H9 (cell line): ENCODE measurements around the gene S100A2. TPM values are rescaled to one million over a fixed set of nuclear protein-coding genes. Genes with fewer than 3 reads are reported as not detected.

Experiments used
- DNase-seq: peaks from one replicate; pipeline ENCODE4 v3.0.0-alpha.2; 2017
- H2AFZ ChIP-seq: one replicate; pipeline ENCODE4 v1.6.1; 2013; ENCODE audit warnings: mild to moderate bottlenecking, low read length, control low read depth, moderate library complexity
- H2AK5ac ChIP-seq: 2 replicates; pipeline ENCODE4 v1.6.1; 2013; ENCODE audit warnings: low read length, control low read depth, mixed read lengths; ENCODE audit not compliant: insufficient read length
- H2BK120ac ChIP-seq: one replicate; pipeline ENCODE4 v1.6.1; 2013; ENCODE audit warnings: low read depth, mild to moderate bottlenecking, low read length, control low read depth, inconsistent platforms; ENCODE audit not compliant: poor library complexity, severe bottlenecking
- H2BK12ac ChIP-seq: 2 replicates; pipeline ENCODE4 v1.6.1; 2013; ENCODE audit warnings: low read length, control low read depth, mixed read lengths, low read depth; ENCODE audit not compliant: insufficient read length
- H2BK15ac ChIP-seq: 2 replicates; pipeline ENCODE4 v1.6.1; 2013; ENCODE audit warnings: low read depth, low read length, control low read depth
- H2BK20ac ChIP-seq: one replicate; pipeline ENCODE4 v1.6.1; 2013; ENCODE audit warnings: low read depth, mild to moderate bottlenecking, low read length, control low read depth, inconsistent platforms; ENCODE audit not compliant: poor library complexity, severe bottlenecking
- H2BK5ac ChIP-seq: 2 replicates; pipeline ENCODE4 v1.6.1; 2013; ENCODE audit warnings: low read length, control low read depth, mixed read lengths; ENCODE audit not compliant: insufficient read length
- H3K14ac ChIP-seq: 2 replicates; pipeline ENCODE4 v1.6.1; 2013; ENCODE audit warnings: low read length, control low read depth; ENCODE audit not compliant: insufficient read depth
- H3K18ac ChIP-seq: 2 replicates; pipeline ENCODE4 v1.6.1; 2013; ENCODE audit warnings: low read depth, mild to moderate bottlenecking, mixed read lengths, low read length, control low read depth; ENCODE audit not compliant: insufficient read length
- H3K23ac ChIP-seq: 2 replicates; pipeline ENCODE4 v1.6.1; 2013; ENCODE audit warnings: low read length, control low read depth, mixed read lengths, low read depth; ENCODE audit not compliant: insufficient read length
- H3K23me2 ChIP-seq: 2 replicates; pipeline ENCODE4 v1.6.1; 2013; ENCODE audit warnings: low read depth, mild to moderate bottlenecking, mixed read lengths, low read length, control low read depth; ENCODE audit not compliant: insufficient read length, poor library complexity, severe bottlenecking
- H3K27ac ChIP-seq: 2 replicates; pipeline ENCODE4 v1.5.1; 2013; ENCODE audit warnings: low read length, control low read depth, mixed read lengths, low read depth; ENCODE audit not compliant: insufficient read length
- H3K27me3 ChIP-seq: 2 replicates; pipeline ENCODE4 v1.6.1; 2013; ENCODE audit warnings: low read length, control low read depth, inconsistent platforms; ENCODE audit not compliant: insufficient read depth
- H3K4ac ChIP-seq: 2 replicates; pipeline ENCODE4 v1.6.1; 2013; ENCODE audit warnings: low read depth, mild to moderate bottlenecking, control low read depth, inconsistent platforms, low read length, moderate library complexity
- H3K4me1 ChIP-seq: 2 replicates; pipeline ENCODE4 v1.6.1; 2013; ENCODE audit warnings: low read length, control low read depth, inconsistent platforms; ENCODE audit not compliant: insufficient read depth
- H3K4me2 ChIP-seq: 2 replicates; pipeline ENCODE4 v1.6.1; 2013; ENCODE audit warnings: low read length, control low read depth, mixed read lengths; ENCODE audit not compliant: insufficient read length, insufficient read depth
- H3K56ac ChIP-seq: 2 replicates; pipeline ENCODE4 v1.6.1; 2013; ENCODE audit warnings: low read depth, mild to moderate bottlenecking, mixed read lengths, low read length, control low read depth; ENCODE audit not compliant: insufficient read length
- H3K79me1 ChIP-seq: 2 replicates; pipeline ENCODE4 v1.6.1; 2013; ENCODE audit warnings: low read depth, mild to moderate bottlenecking, moderate library complexity, low read length, control low read depth, inconsistent platforms; ENCODE audit not compliant: insufficient read depth, poor library complexity, severe bottlenecking
- H3K79me2 ChIP-seq: 2 replicates; pipeline ENCODE4 v1.6.1; 2013; ENCODE audit warnings: low read length, control low read depth, inconsistent platforms; ENCODE audit not compliant: insufficient read depth
- H3K9ac ChIP-seq: 2 replicates; pipeline ENCODE4 v1.6.1; 2013; ENCODE audit warnings: low read length, control low read depth, mixed read lengths; ENCODE audit not compliant: insufficient read length; ENCODE audit errors: extremely low read depth
- H3K9me3 ChIP-seq: one replicate; pipeline ENCODE4 v1.6.1; 2013; ENCODE audit warnings: low read depth, low read length, inconsistent platforms; ENCODE audit not compliant: control insufficient read depth
- H3T11ph ChIP-seq: one replicate; pipeline ENCODE4 v1.6.1; 2013; ENCODE audit warnings: mild to moderate bottlenecking, low read length, control low read depth, inconsistent platforms
- H4K20me1 ChIP-seq: one replicate; pipeline ENCODE4 v1.6.1; 2013; ENCODE audit not compliant: control insufficient read depth, insufficient read length, insufficient read depth
- H4K5ac ChIP-seq: 2 replicates; pipeline ENCODE4 v1.6.1; 2013; ENCODE audit warnings: low read depth, mild to moderate bottlenecking, mixed read lengths, low read length, control low read depth; ENCODE audit not compliant: insufficient read length
- H4K8ac ChIP-seq: replicated peaks from 2 replicates; pipeline ENCODE4 v1.6.1; 2013; ENCODE audit warnings: low read length, control low read depth, mixed read lengths, low read depth; ENCODE audit not compliant: insufficient read length
- H4K91ac ChIP-seq: 2 replicates; pipeline ENCODE4 v1.6.1; 2013; ENCODE audit warnings: low read depth, mild to moderate bottlenecking, moderate library complexity, mixed read lengths, low read length, control low read depth; ENCODE audit not compliant: insufficient read length
- H3K27ac Mint-ChIP-seq, 3 experiments: 2 replicates in 2 of 3; 3 replicates in 1 of 3; pipeline ENCODE4 v1.8.0; 2020 to 2021; ENCODE audit warnings: mixed read lengths in 3 of 3, mild to moderate bottlenecking in 1 of 3, moderate library complexity in 1 of 3
- H3K27me3 Mint-ChIP-seq: 2 replicates; pipeline ENCODE4 v1.8.0; 2021; ENCODE audit warnings: low read depth, mild to moderate bottlenecking, moderate library complexity, mixed read lengths
- H3K36me3 Mint-ChIP-seq, 3 experiments: 2 replicates in 2 of 3; 3 replicates in 1 of 3; pipeline ENCODE4 v1.8.0; 2020 to 2021; ENCODE audit warnings: low read depth in 3 of 3, mixed read lengths in 3 of 3; ENCODE audit not compliant: insufficient read depth in 1 of 3
- H3K4me1 Mint-ChIP-seq, 2 experiments: 2 replicates each; pipeline ENCODE4 v1.8.0; 2020; ENCODE audit warnings: mixed read lengths in 2 of 2
- H3K4me3 Mint-ChIP-seq, 2 experiments: 2 replicates in 1 of 2; 3 replicates in 1 of 2; pipeline ENCODE4 v1.8.0; 2020 to 2021; ENCODE audit warnings: mild to moderate bottlenecking in 2 of 2, mixed read lengths in 2 of 2, moderate library complexity in 1 of 2
- H3K9me3 Mint-ChIP-seq, 2 experiments: 2 replicates in 1 of 2; 3 replicates in 1 of 2; pipeline ENCODE4 v1.8.0; 2020; ENCODE audit warnings: mild to moderate bottlenecking in 2 of 2, mixed read lengths in 2 of 2, moderate library complexity in 1 of 2
- CTCF ChIP-seq: fragments of 200-600 bp; sonication (generic); conservative IDR thresholded peaks from 3 replicates; pipeline ENCODE4 v1.8.0; 2021; ENCODE audit warnings: antibody characterized with exemption, mild to moderate bottlenecking
- WGBS: extraction: QIAGEN DNeasy Blood & Tissue Kit; methylation state at CpG from one replicate; pipeline ENCODE4 v1.1.7; 2013; ENCODE audit warnings: missing lambda C conversion rate, low lambda C conversion rate, mixed read lengths; ENCODE audit not compliant: insufficient read length; ENCODE audit errors: extremely low coverage; 5-methylcytosine and 5-hydroxymethylcytosine counted together
- total RNA-seq: library from RNA; stranded (reverse); gene quantifications from 2 replicates; pipeline ENCODE4 v1.2.1, GENCODE V29; 2021

The S100A2 gene
- total RNA-seq, 1 experiment from 2014 or later = 0.57 TPM

- Histone ChIP-seq H4K20me1 (no peaks in the 10 kb centered on the region), H3K27ac (no peak overlapping the region), H3K23ac (no peak overlapping the region), H2BK20ac (no peak overlapping the region), H4K5ac (no peak overlapping the region), H2BK15ac (no peak overlapping the region), H3K79me1 (no peaks in the 10 kb centered on the region), H4K91ac (no peak overlapping the region), H3T11ph (no peak overlapping the region), H3K79me2 (no peaks in the 10 kb centered on the region), H2BK120ac (no peak overlapping the region), H3K56ac (no peak overlapping the region), H2BK12ac (no peak overlapping the region), H3K27me3 (no peaks in the 10 kb centered on the region), H3K23me2 (no peaks in the 10 kb centered on the region), H3K18ac (no peak overlapping the region), H3K4ac (no peak overlapping the region), H3K4me1 (no peaks in the 10 kb centered on the region), H2AFZ (no peak overlapping the region), H4K8ac (no peak overlapping the region), H3K9me3 (no peaks in the 10 kb centered on the region), H2BK5ac (no peak overlapping the region), H3K14ac (no peak overlapping the region), H2AK5ac (no peak overlapping the region), H3K9ac (no peak overlapping the region), H3K4me2 (no peak overlapping the region)
- Mint-ChIP-seq H3K9me3 (no peaks in the 10 kb centered on the region), H3K4me3 (no peak overlapping the region), H3K36me3 (no peaks in the 10 kb centered on the region), H3K27me3 (no peaks in the 10 kb centered on the region; the same call in 1 of the 2 replicates), H3K27ac (no peak overlapping the region), H3K4me1 (peaks cover 14 to 26% of the 10 kb centered on the region in 2 experiments)
- peak; percentile 16 for DNase-seq
- TF ChIP-seq CTCF = no peak
- WGBS = no CpG with 5 or more reads among the region's 2 CpGs
Measured at GRCh38 chr1:153553830-153554541, 11.7 kb downstream of the S100A2 start.
